ENCODE data around the gene VSTM4.

- no peak for TF ChIP-seq CTCF (IDR thresholded peaks at IDR 0.05 in 4 of 5, conservative IDR thresholded peaks at IDR 0.05 in 1 of 5)
- TF ChIP-seq POLR2A (IDR thresholded peaks at IDR 0.05), result no peak
Measured at GRCh38 chr10:49044293-49045193, 70.8 kb downstream of the VSTM4 start.
